Inflammatory macrophage treated with lipopolysaccharide for 4 hours (primary cell): ENCODE data around the gene CBX1.
"Not testable (repeated sequence)": the region's sequence is repeated elsewhere in the genome, so short reads cannot be mapped to it uniquely, and the experiment has no call there.

Experiments used
- DNase-seq: peaks from one replicate; pipeline ENCODE4 v3.0.0-alpha.2; 2020

CBX1 gene

GRCh38 chr17:48122665-48123045 is 21.4 kb upstream of the CBX1 start:
- DNase-seq: no peak

- no peak for DNase-seq
Measured at GRCh38 chr17:48121923-48122664, 20.8 kb upstream of the CBX1 start.

- peak; percentile 87 for DNase-seq
Measured at GRCh38 chr17:48113201-48113676, 12.0 kb upstream of the CBX1 start.

- DNase-seq: no peak
Measured at GRCh38 chr17:48111937-48112241, 10.6 kb upstream of the CBX1 start.

- peak; percentile 53 for DNase-seq
Measured at GRCh38 chr17:48110761-48111160, 9.5 kb upstream of the CBX1 start.

- peak; percentile 85 for DNase-seq
Measured at GRCh38 chr17:48107137-48108055, 6.1 kb upstream of the CBX1 start, which contains the start of gene SNX11. Gene SNX11 (plus strand): TSS chr17:48107766. CDS start chr17:48112044, 4,278 bp downstream.

GRCh38 chr17:48106802-48107136 is 5.5 kb upstream of the CBX1 start:
- no peak for DNase-seq

GRCh38 chr17:48104440-48104839 is 3.2 kb upstream of the CBX1 start:
- DNase-seq: no peak

GRCh38 chr17:48102798-48103715 is 1.8 kb upstream of the CBX1 start:
- peak; percentile 52 for DNase-seq

GRCh38 chr17:48102043-48102750 is 919 bp upstream of the CBX1 start:
- DNase-seq: no peak

GRCh38 chr17:48100591-48101011 is 677 bp downstream of the CBX1 start:
- no peak for DNase-seq

GRCh38 chr17:48100160-48100559 is 1.1 kb downstream of the CBX1 start:
- DNase-seq: no peak

- DNase-seq: no peak
Measured at GRCh38 chr17:48095611-48096010, 5.7 kb downstream of the CBX1 start.

- DNase-seq: no peak
Measured at GRCh38 chr17:48093341-48094045, 7.8 kb downstream of the CBX1 start.

GRCh38 chr17:48084932-48085331 is 16.3 kb downstream of the CBX1 start:
- DNase-seq: no peak

GRCh38 chr17:48081858-48082257 is 19.4 kb downstream of the CBX1 start:
- no peak for DNase-seq

- DNase-seq: not testable (repeated sequence)
Measured at GRCh38 chr17:48077152-48077551, 24.1 kb downstream of the CBX1 start.

GRCh38 chr17:48074322-48075081 is 26.8 kb downstream of the CBX1 start:
- DNase-seq: peak; percentile 83

GRCh38 chr17:48073566-48074094 is 27.6 kb downstream of the CBX1 start:
- DNase-seq: peak; percentile 36

GRCh38 chr17:48072811-48073210 is 28.5 kb downstream of the CBX1 start:
- DNase-seq: not testable (repeated sequence)

GRCh38 chr17:48071654-48072053 is 29.6 kb downstream of the CBX1 start:
- no peak for DNase-seq
